Measurements from ENCODE around the gene VAPB. TPM values are rescaled to one million over a fixed set of nuclear protein-coding genes. Genes with fewer than 3 reads are reported as not detected.
"Not testable (repeated sequence)": the region's sequence is repeated elsewhere in the genome, so short reads cannot be mapped to it uniquely, and the experiment has no call there.

VAPB gene
- total RNA-seq, 1 donor from 2014 or later: 13.0 TPM

GRCh38 chr20:58424218-58424969 lies 35.4 kb downstream of the VAPB start:
- no peak for TF ChIP-seq CTCF (conservative IDR thresholded peaks at IDR 0.05; ENCODE audit: low read depth, low read length)
- DNase-seq (ENCODE audit: low read depth): no peak
- H3K4me3 ChIP-seq (ENCODE audit: low read depth, low read length): no peak overlapping the region

GRCh38 chr20:58427571-58427970 lies 38.5 kb downstream of the VAPB start:
- not testable (repeated sequence) for DNase-seq (ENCODE audit: low read depth); H3K4me3 ChIP-seq (ENCODE audit: low read depth, low read length)

GRCh38 chr20:58428364-58428763 lies 39.3 kb downstream of the VAPB start:
- H3K4me3 ChIP-seq (ENCODE audit: low read depth, low read length): no peak overlapping the region
- TF ChIP-seq CTCF (conservative IDR thresholded peaks at IDR 0.05; ENCODE audit: low read depth, low read length): no peak
- no peak for DNase-seq (ENCODE audit: low read depth)

- H3K4me3 ChIP-seq (ENCODE audit: low read depth, low read length): no peak overlapping the region
- TF ChIP-seq CTCF (conservative IDR thresholded peaks at IDR 0.05; ENCODE audit: low read depth, low read length): no peak
- no peak for DNase-seq (ENCODE audit: low read depth)
These were observed 40.3 kb downstream of the VAPB start for GRCh38 chr20:58429303-58429702.

GRCh38 chr20:58431134-58431533 lies 42.1 kb downstream of the VAPB start:
- TF ChIP-seq CTCF (conservative IDR thresholded peaks at IDR 0.05; ENCODE audit: low read depth, low read length): no peak
- no peak overlapping the region for H3K4me3 ChIP-seq (ENCODE audit: low read depth, low read length)
- no peak for DNase-seq (ENCODE audit: low read depth)

- no peak for DNase-seq (ENCODE audit: low read depth)
- no peak for TF ChIP-seq CTCF (conservative IDR thresholded peaks at IDR 0.05; ENCODE audit: low read depth, low read length)
These were observed 43.3 kb downstream of the VAPB start for GRCh38 chr20:58432186-58432954.

GRCh38 chr20:58433029-58433647 lies 44.1 kb downstream of the VAPB start:
- no peak overlapping the region for H3K4me3 ChIP-seq (ENCODE audit: low read depth, low read length)
- no peak for DNase-seq (ENCODE audit: low read depth)
- no peak for TF ChIP-seq CTCF (conservative IDR thresholded peaks at IDR 0.05; ENCODE audit: low read depth, low read length)

More at GRCh38 chr20:58432186-58432954, 43.3 kb downstream of the VAPB start:
- H3K4me3 ChIP-seq (ENCODE audit: low read depth, low read length): no peak overlapping the region

All from epithelial cell of proximal tubule (primary cell).